GM12865 (cell line): ENCODE results near the gene SLC4A2.

Experiments used
- DNase-seq: peaks from one replicate; pipeline ENCODE4 v3.0.0; 2010; ENCODE audit warnings: low read depth
- H3K4me3 ChIP-seq: 2 replicates; pipeline ENCODE4 v1.5.1; 2011; ENCODE audit warnings: mild to moderate bottlenecking, low read depth, low read length, control low read depth
- CTCF ChIP-seq: IDR thresholded peaks from 2 replicates; pipeline ENCODE4 v1.5.1; 2011; ENCODE audit warnings: low read length, control low read depth, low read depth, inconsistent platforms; ENCODE audit not compliant: insufficient read depth; ENCODE audit errors: missing control alignments

SLC4A2 gene

GRCh38 chr7:151082141-151083070 is 23.0 kb downstream of the SLC4A2 start:
- peak overlapping the region; percentile 84 for H3K4me3 ChIP-seq
- no peak for DNase-seq
- no peak for TF ChIP-seq CTCF

- DNase-seq = peak; percentile 87
- H3K4me3 ChIP-seq = peak within 1 kb of the TSS; percentile 84
- TF ChIP-seq CTCF = no peak
Measured at GRCh38 chr7:151083071-151083823, 23.9 kb downstream of the SLC4A2 start, which contains the start of gene TMUB1. TMUB1 (minus strand) TSS chr7:151083493; CDS start chr7:151082563, 930 bp downstream.

- H3K4me3 ChIP-seq = peak overlapping the region; percentile 84
- no peak for TF ChIP-seq CTCF
- DNase-seq = no peak
Measured at GRCh38 chr7:151083824-151084160, 24.4 kb downstream of the SLC4A2 start.

- no peak for DNase-seq
- no peak for TF ChIP-seq CTCF
- peak overlapping the region; percentile 70 for H3K4me3 ChIP-seq
Measured at GRCh38 chr7:151085329-151085690, 25.9 kb downstream of the SLC4A2 start.

- DNase-seq = peak; percentile 81
- TF ChIP-seq CTCF = no peak
- H3K4me3 ChIP-seq = peak within 1 kb of the TSS; percentile 70
Measured at GRCh38 chr7:151085691-151086620, 26.6 kb downstream of the SLC4A2 start, which contains the start of gene AGAP3. AGAP3 (plus strand) TSS chr7:151086475; CDS start chr7:151086742, 267 bp downstream.

- DNase-seq = peak; percentile 45
- TF ChIP-seq CTCF = no peak
- peak overlapping the region; percentile 67 for H3K4me3 ChIP-seq
Measured at GRCh38 chr7:151086802-151087244, 27.4 kb downstream of the SLC4A2 start.
